ENCODE results near the gene PPP1R3F. TPM values are rescaled to one million over a fixed set of nuclear protein-coding genes. Genes with fewer than 3 reads are reported as not detected.

The PPP1R3F gene
- total RNA-seq, 4 donors from 2014 or later, result 4.2 to 10.7 (median 8.0) TPM

GRCh38 chrX:49243166-49243565 lies 26.4 kb upstream of the PPP1R3F start:
- H3K4me3 ChIP-seq, result no peak overlapping the region
- H3K4me1 ChIP-seq, result no peaks in the 10 kb centered on the region
- TF ChIP-seq CTCF (IDR thresholded peaks at IDR 0.05) (no peak), POLR2A (IDR thresholded peaks at IDR 0.05) (no peak)
- intact Hi-C loops (cut with DNase I), result no loop called here
- no peaks in the 10 kb centered on the region for H3K27me3 ChIP-seq
- H3K36me3 ChIP-seq, result peaks cover 0 to 62% (median 0%) of the 10 kb centered on the region in 3 donors
- WGBS, 2 donors, result 78 to 86% methylated on average over 1 to 5 of the region's 12 CpGs
- H3K27ac ChIP-seq, result no peak overlapping the region
- DNase-seq, result no peak
- no peaks in the 10 kb centered on the region for H3K9me3 ChIP-seq

- Histone ChIP-seq H3K27me3 (no peaks in the 10 kb centered on the region), H3K36me3 (peaks cover 0 to 73% (median 6%) of the 10 kb centered on the region in 3 donors), H3K4me1 (no peaks in the 10 kb centered on the region), H3K27ac (no peak overlapping the region), H3K9me3 (no peaks in the 10 kb centered on the region), H3K4me3 (no peak overlapping the region)
- 88 to 90% methylated on average over 2 of the region's 2 CpGs for WGBS, 2 donors
- TF ChIP-seq CTCF (IDR thresholded peaks at IDR 0.05) (no peak), POLR2A (IDR thresholded peaks at IDR 0.05) (no peak)
- intact Hi-C loops (cut with DNase I), result no loop called here
- no peak for DNase-seq
Observed at GRCh38 chrX:49244207-49244606, 25.4 kb upstream of the PPP1R3F start.

- DNase-seq, result no peak
- Histone ChIP-seq H3K27me3 (no peaks in the 10 kb centered on the region), H3K36me3 (peaks cover 0 to 84% (median 6%) of the 10 kb centered on the region in 3 donors), H3K4me1 (no peaks in the 10 kb centered on the region), H3K27ac (no peak overlapping the region), H3K4me3 (no peak overlapping the region), H3K9me3 (no peaks in the 10 kb centered on the region)
- intact Hi-C loops (cut with DNase I), result no loop called here
- TF ChIP-seq POLR2A (IDR thresholded peaks at IDR 0.05) (no peak), CTCF (IDR thresholded peaks at IDR 0.05) (no peak)
- no CpG with 5 or more reads among the region's 10 CpGs for WGBS, 2 donors
Observed at GRCh38 chrX:49246541-49246940, 23.1 kb upstream of the PPP1R3F start.

DNA sequence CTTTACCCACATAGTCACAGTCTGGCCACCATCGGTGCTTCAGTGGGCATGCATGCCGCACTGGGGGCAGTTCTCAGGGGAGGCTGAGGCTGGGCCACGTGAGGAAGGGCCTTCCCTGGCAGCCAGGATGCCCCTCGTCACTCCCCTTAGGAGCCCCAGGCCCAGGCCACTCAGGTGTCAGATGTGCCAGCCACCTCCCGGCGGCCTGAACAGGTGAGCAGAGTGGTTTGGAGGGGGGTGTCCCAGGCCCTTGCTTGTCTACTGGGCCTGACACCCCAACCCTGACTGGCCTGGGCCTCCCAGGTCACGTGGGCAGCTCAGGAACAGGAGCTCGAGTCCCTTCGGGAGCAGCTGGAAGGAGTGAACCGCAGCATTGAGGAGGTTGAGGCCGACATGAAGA lies 22.2 kb upstream of the PPP1R3F start:
- no peaks in the 10 kb centered on the region for H3K4me1 ChIP-seq
- no peak overlapping the region for H3K4me3 ChIP-seq
- WGBS, 2 donors, result 100% methylated on average over 1 of the region's 11 CpGs
- DNase-seq, result no peak
- TF ChIP-seq CTCF (IDR thresholded peaks at IDR 0.05) (no peak), POLR2A (IDR thresholded peaks at IDR 0.05) (no peak)
- no peaks in the 10 kb centered on the region for H3K9me3 ChIP-seq
- no peak overlapping the region for H3K27ac ChIP-seq
- H3K36me3 ChIP-seq, result peaks cover 0 to 76% (median 6%) of the 10 kb centered on the region in 3 donors
- intact Hi-C loops (cut with DNase I), result no loop called here
- no peaks in the 10 kb centered on the region for H3K27me3 ChIP-seq

DNA sequence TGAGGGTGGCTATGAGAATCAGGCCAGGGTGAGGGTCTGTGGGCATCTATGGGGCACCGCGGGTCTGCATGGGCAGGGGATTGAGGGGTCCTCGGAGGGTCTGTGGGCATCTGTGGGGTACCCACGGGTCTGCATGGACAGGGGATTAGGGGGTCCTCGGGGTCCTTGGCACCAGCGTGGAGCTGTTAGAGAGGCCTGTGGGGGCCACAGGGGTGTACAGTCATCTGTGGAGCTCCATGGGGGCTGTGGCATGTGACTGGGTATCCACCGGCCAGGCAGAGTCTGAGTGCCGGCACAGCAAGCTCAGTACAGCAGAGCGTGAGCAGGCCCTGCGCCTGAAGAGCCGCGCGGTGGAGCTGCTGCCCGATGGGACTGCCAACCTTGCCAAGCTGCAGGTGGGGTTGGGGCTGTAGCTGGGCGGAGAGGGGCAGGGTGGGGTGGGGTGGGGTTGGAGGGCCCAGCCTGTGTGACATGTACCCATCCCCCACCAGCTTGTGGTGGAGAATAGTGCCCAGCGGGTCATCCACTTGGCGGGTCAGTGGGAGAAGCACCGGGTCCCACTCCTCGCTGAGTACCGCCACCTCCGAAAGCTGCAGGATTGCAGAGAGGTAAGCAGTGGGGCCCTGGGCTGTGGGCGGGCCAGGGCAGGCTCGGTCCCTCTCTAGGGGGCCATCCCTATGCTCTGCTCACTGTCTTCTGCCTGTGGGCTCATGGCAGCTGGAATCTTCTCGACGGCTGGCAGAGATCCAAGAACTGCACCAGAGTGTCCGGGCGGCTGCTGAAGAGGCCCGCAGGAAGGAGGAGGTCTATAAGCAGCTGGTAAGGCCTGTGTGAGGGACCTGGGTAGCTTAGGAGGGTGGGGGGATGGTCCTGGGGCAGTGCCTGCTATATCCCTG lies 21.4 kb upstream of the PPP1R3F start:
- WGBS, 2 donors, result 91 to 100% methylated on average over 1 to 4 of the region's 28 CpGs
- DNase-seq, result no peak
- TF ChIP-seq CTCF (IDR thresholded peaks at IDR 0.05) (no peak), POLR2A (IDR thresholded peaks at IDR 0.05) (no peak)
- Histone ChIP-seq H3K27ac (no peak overlapping the region), H3K36me3 (peaks cover 0 to 68% (median 6%) of the 10 kb centered on the region in 3 donors), H3K27me3 (no peaks in the 10 kb centered on the region), H3K4me1 (no peaks in the 10 kb centered on the region), H3K4me3 (no peak overlapping the region), H3K9me3 (no peaks in the 10 kb centered on the region)
- intact Hi-C loops (cut with DNase I), result no loop called here

Measured in esophagus squamous epithelium (tissue), 5 donors.